ENCODE data around the gene GIMAP5.

- TF ChIP-seq CTCF (conservative IDR thresholded peaks at IDR 0.05) (no peak), ZFX (IDR thresholded peaks at IDR 0.05) (no peak)
Measured at GRCh38 chr7:150754951-150755350, 17.7 kb downstream of the GIMAP5 start.
